Amygdala (tissue), 56 donors: ENCODE results near the gene MR1.

Experiments
- DNase-seq, 56 donors: peaks; one replicate each; lab custom pipeline; 2025; lab: John Stamatoyannopoulos, UW

MR1 gene

GRCh38 chr1:181089017-181089675, 55.4 kb downstream of the MR1 start:
- DNase-seq, result peak in 9 of 56 donors; percentile 24 to 59 (median 48)

- peak in 41 of 56 donors; percentile 14 to 76 (median 43) for DNase-seq
Measured at GRCh38 chr1:181089676-181090544, 56.1 kb downstream of the MR1 start.

GRCh38 chr1:181090641-181091126, 56.9 kb downstream of the MR1 start:
- no peak for DNase-seq

- DNase-seq, result no peak
Measured at GRCh38 chr1:181091309-181092040, 57.7 kb downstream of the MR1 start.

- no peak for DNase-seq
Measured at GRCh38 chr1:181092056-181092455, 58.3 kb downstream of the MR1 start.

GRCh38 chr1:181092883-181093458, 59.2 kb downstream of the MR1 start:
- DNase-seq, result no peak

GRCh38 chr1:181094416-181095212, 60.8 kb downstream of the MR1 start:
- peak in 2 of 56 donors; percentile 5 to 23 for DNase-seq

- DNase-seq, result no peak
Measured at GRCh38 chr1:181095260-181095659, 61.5 kb downstream of the MR1 start.

GRCh38 chr1:181095763-181096184, 62.0 kb downstream of the MR1 start:
- no peak for DNase-seq

- peak in 5 of 56 donors; percentile 11 to 23 (median 15) for DNase-seq
Measured at GRCh38 chr1:181097242-181097641, 63.5 kb downstream of the MR1 start.

- no peak for DNase-seq
Measured at GRCh38 chr1:181099152-181100014, 65.6 kb downstream of the MR1 start.

GRCh38 chr1:181100015-181100905, 66.5 kb downstream of the MR1 start:
- no peak for DNase-seq

- DNase-seq, result no peak
Measured at GRCh38 chr1:181100934-181101333, 67.2 kb downstream of the MR1 start.

GRCh38 chr1:181101581-181102226, 67.9 kb downstream of the MR1 start:
- no peak for DNase-seq

- no peak for DNase-seq
Measured at GRCh38 chr1:181102841-181103240, 69.1 kb downstream of the MR1 start.

GRCh38 chr1:181103399-181103798, 69.6 kb downstream of the MR1 start:
- DNase-seq, result peak in 2 of 56 donors; percentile 16 to 22
